ENCODE results near the gene VTI1A. TPM values are rescaled to one million over a fixed set of nuclear protein-coding genes. Genes with fewer than 3 reads are reported as not detected.

The VTI1A gene
- total and polyA plus RNA-seq, 2 experiments from 2014 or later, result 26.8 to 31.0 TPM

DNA sequence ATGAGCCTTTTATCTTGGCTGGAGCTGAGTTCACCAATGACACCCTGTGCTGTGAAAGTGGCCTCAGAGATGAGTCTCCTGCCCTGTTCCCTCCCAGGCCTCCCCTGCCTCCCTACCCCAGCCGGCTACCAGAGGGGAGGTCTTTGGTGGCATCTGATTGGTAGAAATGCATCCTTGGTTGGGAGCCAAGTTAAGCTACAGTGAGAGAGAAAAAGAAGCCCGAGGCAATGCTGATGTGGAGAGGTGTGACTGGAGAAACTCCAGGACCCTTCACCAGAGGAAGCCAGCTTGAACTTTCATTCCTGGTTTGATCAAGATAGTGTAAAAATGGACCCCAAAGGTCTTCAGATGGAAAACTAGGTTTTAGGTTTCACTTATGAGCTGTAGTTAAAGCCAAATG is 311.9 kb downstream of the VTI1A start:
- no peak overlapping the region for H2AFZ ChIP-seq
- H3K4me3 Mint-ChIP-seq, result no peak overlapping the region
- H3K9me2 ChIP-seq (ENCODE audit: insufficient read depth), result no peaks in the 10 kb centered on the region
- H3K27ac ChIP-seq (ENCODE audit: low read depth), result no peak overlapping the region
- no peaks in the 10 kb centered on the region for H3K79me2 ChIP-seq (replicated peaks; ENCODE audit: insufficient read depth)
- H3K27ac Mint-ChIP-seq, result no peak overlapping the region
- H3K9me3 Mint-ChIP-seq, result no peaks in the 10 kb centered on the region
- H3K4me1 Mint-ChIP-seq, result peaks cover 19% of the 10 kb centered on the region
- no peak overlapping the region for H3K4me3 ChIP-seq
- H3K36me3 Mint-ChIP-seq (ENCODE audit: low read depth), result no peaks in the 10 kb centered on the region
- H3K27me3 Mint-ChIP-seq (ENCODE audit: insufficient read depth, low read depth, poor library complexity), result peaks cover 2% of the 10 kb centered on the region
- no peaks in the 10 kb centered on the region for H4K20me1 ChIP-seq (replicated peaks; ENCODE audit: insufficient read depth)
- H3K4me1 ChIP-seq (ENCODE audit: insufficient read depth), result peaks cover 5% of the 10 kb centered on the region; the same call in 1 of the 2 replicates
- DNase-seq (ENCODE audit: low spot score), result no peak
- ATAC-seq, result no peak
- H3K27me3 ChIP-seq (ENCODE audit: insufficient read depth), result no peaks in the 10 kb centered on the region
- TF ChIP-seq CTCF (conservative IDR thresholded peaks at IDR 0.05; ENCODE audit: low read depth in 2 of 2), result no peak
- no peak for TF ChIP-seq NANOG (IDR thresholded peaks at IDR 0.05; ENCODE audit: borderline replicate concordance)
- no peak for TF ChIP-seq STAT1 (IDR thresholded peaks at IDR 0.05; ENCODE audit: unreplicated experiment)
- no peak for TF ChIP-seq EZH2phosphoT487 (IDR thresholded peaks at IDR 0.05; ENCODE audit: unreplicated experiment)
- no peak for TF ChIP-seq ZNF331 (CRISPR knock-in tag; IDR thresholded peaks at IDR 0.05; ENCODE audit: low read depth)
- no peak for TF ChIP-seq POLR2AphosphoS5 (IDR thresholded peaks at IDR 0.05; ENCODE audit: low read depth)
- no peak for TF ChIP-seq JUNB (IDR thresholded peaks at IDR 0.05; ENCODE audit: unreplicated experiment)
- no peak for TF ChIP-seq CREB1 (CRISPR knock-in tag; IDR thresholded peaks at IDR 0.05; ENCODE audit: low read depth)
- no peaks in the 10 kb centered on the region for H3F3A ChIP-seq (replicated peaks; ENCODE audit: low read depth)
- no peaks in the 10 kb centered on the region for H3K36me3 ChIP-seq (ENCODE audit: insufficient read depth)
- H3K4me2 ChIP-seq, result no peak overlapping the region

GRCh38 chr10:112759496-112759895 is 312.5 kb downstream of the VTI1A start:
- peaks cover 2% of the 10 kb centered on the region for H3K27me3 Mint-ChIP-seq (ENCODE audit: insufficient read depth, low read depth, poor library complexity)
- peaks cover 13% of the 10 kb centered on the region for H3K4me1 Mint-ChIP-seq
- Histone ChIP-seq H3K4me2 (no peak overlapping the region), H3K27ac (ENCODE audit: low read depth) (no peak overlapping the region), H3K36me3 (ENCODE audit: insufficient read depth) (no peaks in the 10 kb centered on the region), H3K4me1 (ENCODE audit: insufficient read depth) (peaks cover 5% of the 10 kb centered on the region; the same call in 1 of the 2 replicates), H3K9me2 (ENCODE audit: insufficient read depth) (no peaks in the 10 kb centered on the region), H3F3A (replicated peaks; ENCODE audit: low read depth) (no peaks in the 10 kb centered on the region), H4K20me1 (replicated peaks; ENCODE audit: insufficient read depth) (no peaks in the 10 kb centered on the region), H2AFZ (no peak overlapping the region), H3K27me3 (ENCODE audit: insufficient read depth) (no peaks in the 10 kb centered on the region), H3K4me3 (no peak overlapping the region), H3K79me2 (replicated peaks; ENCODE audit: insufficient read depth) (no peaks in the 10 kb centered on the region)
- no peak overlapping the region for H3K4me3 Mint-ChIP-seq
- no peak for ATAC-seq
- DNase-seq (ENCODE audit: low spot score), result no peak
- no peak overlapping the region for H3K27ac Mint-ChIP-seq
- H3K9me3 Mint-ChIP-seq, result no peaks in the 10 kb centered on the region
- TF ChIP-seq, protein P1, sequence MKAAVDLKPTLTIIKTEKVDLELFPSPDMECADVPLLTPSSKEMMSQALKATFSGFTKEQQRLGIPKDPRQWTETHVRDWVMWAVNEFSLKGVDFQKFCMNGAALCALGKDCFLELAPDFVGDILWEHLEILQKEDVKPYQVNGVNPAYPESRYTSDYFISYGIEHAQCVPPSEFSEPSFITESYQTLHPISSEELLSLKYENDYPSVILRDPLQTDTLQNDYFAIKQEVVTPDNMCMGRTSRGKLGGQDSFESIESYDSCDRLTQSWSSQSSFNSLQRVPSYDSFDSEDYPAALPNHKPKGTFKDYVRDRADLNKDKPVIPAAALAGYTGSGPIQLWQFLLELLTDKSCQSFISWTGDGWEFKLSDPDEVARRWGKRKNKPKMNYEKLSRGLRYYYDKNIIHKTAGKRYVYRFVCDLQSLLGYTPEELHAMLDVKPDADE (IDR thresholded peaks at IDR 0.05), result no peak
- no peak for TF ChIP-seq ZNF462 (CRISPR knock-in tag; IDR thresholded peaks at IDR 0.05)
- TF ChIP-seq CTCF (conservative IDR thresholded peaks at IDR 0.05; ENCODE audit: low read depth in 2 of 2), result no peak
- no peak for TF ChIP-seq NANOG (IDR thresholded peaks at IDR 0.05; ENCODE audit: borderline replicate concordance)
- TF ChIP-seq POLR2AphosphoS5 (IDR thresholded peaks at IDR 0.05; ENCODE audit: low read depth), result no peak
- no peak for TF ChIP-seq ZNF331 (CRISPR knock-in tag; IDR thresholded peaks at IDR 0.05; ENCODE audit: low read depth)
- no peaks in the 10 kb centered on the region for H3K36me3 Mint-ChIP-seq (ENCODE audit: low read depth)
